ENCODE results near the gene TTC7B. TPM values are rescaled to one million over a fixed set of nuclear protein-coding genes. Genes with fewer than 3 reads are reported as not detected.

TTC7B gene
- total RNA-seq, 4 donors from 2014 or later = 3.3 to 18.1 (median 10.0) TPM

DNA sequence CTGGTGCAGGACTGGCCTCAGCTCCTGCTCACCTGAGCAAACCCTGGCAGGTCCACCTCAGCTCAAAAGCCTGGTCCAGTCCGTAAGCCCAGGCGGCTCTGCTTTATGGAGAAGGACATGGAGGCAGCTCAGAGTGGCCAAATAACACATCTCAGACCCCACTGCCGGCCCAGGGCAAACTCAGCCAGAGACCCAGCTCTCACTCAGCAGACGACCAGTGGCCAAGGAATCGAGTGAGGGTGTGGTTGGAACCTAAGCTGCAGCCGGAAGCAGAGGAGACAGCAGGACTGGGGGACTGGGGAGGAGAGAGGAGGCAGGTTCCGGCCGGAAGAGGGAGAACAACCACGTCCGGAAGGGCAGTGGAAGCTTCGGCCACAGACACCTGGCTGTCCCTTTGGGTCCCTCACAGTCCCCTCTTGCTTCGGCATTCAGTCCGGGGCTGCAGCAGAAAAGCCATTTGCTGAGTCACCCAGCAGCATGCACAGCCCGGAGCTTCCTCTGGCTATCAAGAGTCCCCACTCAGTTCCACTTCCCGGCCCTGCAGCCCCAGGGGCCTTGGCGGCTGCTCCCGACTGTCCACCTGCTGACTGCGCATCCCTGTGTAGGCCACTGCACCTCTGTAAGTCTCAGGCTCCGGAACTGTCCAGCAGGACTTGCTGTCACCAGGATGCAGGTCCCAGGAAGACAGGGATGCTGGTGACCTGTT, 315.4 kb downstream of the TTC7B start:
- TF ChIP-seq POLR2A (IDR thresholded peaks at IDR 0.05) = no peak
- TF ChIP-seq, protein P1, sequence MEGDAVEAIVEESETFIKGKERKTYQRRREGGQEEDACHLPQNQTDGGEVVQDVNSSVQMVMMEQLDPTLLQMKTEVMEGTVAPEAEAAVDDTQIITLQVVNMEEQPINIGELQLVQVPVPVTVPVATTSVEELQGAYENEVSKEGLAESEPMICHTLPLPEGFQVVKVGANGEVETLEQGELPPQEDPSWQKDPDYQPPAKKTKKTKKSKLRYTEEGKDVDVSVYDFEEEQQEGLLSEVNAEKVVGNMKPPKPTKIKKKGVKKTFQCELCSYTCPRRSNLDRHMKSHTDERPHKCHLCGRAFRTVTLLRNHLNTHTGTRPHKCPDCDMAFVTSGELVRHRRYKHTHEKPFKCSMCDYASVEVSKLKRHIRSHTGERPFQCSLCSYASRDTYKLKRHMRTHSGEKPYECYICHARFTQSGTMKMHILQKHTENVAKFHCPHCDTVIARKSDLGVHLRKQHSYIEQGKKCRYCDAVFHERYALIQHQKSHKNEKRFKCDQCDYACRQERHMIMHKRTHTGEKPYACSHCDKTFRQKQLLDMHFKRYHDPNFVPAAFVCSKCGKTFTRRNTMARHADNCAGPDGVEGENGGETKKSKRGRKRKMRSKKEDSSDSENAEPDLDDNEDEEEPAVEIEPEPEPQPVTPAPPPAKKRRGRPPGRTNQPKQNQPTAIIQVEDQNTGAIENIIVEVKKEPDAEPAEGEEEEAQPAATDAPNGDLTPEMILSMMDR (IDR thresholded peaks at IDR 0.05) = no peak

DNA sequence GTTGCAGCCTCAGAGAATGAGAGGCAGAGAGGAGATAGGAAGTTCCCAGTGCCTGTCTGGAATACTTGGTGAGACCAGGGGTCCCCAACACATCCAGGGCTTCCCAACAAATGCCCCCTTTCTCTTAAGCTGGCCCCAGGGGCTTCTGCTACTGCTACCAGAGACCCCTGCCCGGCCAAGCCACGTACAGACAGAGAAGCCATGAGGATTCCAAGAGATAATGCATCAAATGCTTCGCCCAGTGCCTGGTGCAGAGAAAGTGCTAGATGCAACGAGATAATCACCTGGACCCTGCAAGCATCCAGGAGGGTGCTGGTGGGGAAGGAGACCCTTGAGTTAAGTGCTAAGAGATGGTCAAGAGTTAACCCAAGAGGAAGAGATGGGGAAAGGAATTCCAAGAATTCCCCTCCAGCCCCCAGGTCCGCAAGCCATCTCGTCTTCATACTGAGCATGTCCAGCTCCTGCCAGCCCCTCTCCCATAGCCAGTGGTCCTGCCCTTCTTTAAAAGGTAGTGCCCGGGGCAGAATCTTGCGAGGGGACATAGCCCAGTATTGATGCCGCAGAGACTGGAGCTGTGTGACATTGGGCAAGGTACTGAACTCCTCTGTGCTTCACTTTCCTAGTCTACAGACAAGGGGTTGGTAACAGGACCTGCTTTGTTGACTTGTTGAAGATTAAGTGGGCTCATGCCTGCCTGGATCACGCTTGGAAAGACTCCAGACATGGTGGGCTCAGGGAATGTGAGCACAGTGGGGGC, 316.1 kb downstream of the TTC7B start:
- no peak for DNase-seq
- H3K9me3 ChIP-seq = no peaks in the 10 kb centered on the region
- H3K27me3 ChIP-seq = peaks cover 0 to 5% (median 0%) of the 10 kb centered on the region in 4 donors
- H3K27ac ChIP-seq = no peak overlapping the region
- intact Hi-C loops (cut with DNase I) = no loop called here
- no peak overlapping the region for H3K4me3 ChIP-seq
- H3K36me3 ChIP-seq = no peaks in the 10 kb centered on the region
- H3K4me1 ChIP-seq = no peaks in the 10 kb centered on the region
- WGBS, 2 donors = 76 to 77% methylated on average over 7 to 9 of the region's 10 CpGs
- no peak for TF ChIP-seq POLR2A (IDR thresholded peaks at IDR 0.05)
- TF ChIP-seq, protein P1 (IDR thresholded peaks at IDR 0.05) = no peak

More for the DNA sequence above, 315.4 kb downstream of the TTC7B start:
- Histone ChIP-seq H3K27me3 (peaks cover 0 to 5% (median 0%) of the 10 kb centered on the region in 4 donors), H3K36me3 (no peaks in the 10 kb centered on the region), H3K4me3 (no peak overlapping the region), H3K9me3 (no peaks in the 10 kb centered on the region), H3K4me1 (no peaks in the 10 kb centered on the region), H3K27ac (no peak overlapping the region)
- DNase-seq = no peak
- 46 to 73% methylated on average over 8 to 14 of the region's 19 CpGs for WGBS, 2 donors
- intact Hi-C loops (cut with DNase I) = no loop called here

DNA sequence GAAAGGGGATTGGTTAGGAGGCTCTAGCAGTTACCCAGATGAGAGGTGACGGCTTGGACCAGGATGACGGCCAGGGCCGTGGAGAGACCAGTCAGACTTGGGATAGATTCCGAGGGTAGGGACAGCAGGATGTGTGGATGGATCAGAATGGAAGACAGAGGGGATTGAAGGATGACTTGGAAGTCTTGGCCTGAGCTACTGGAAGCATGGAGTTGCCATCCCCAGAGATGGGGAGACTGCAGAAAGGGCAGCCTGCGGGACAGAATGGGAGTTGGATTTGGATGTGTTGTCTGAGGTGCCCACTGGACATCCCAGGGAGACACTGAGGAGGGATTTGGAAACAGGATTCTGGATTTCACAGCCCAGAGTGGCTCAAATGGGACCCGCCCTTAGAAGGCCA, 317.1 kb downstream of the TTC7B start:
- Histone ChIP-seq H3K27me3 (peaks cover 0 to 5% (median 0%) of the 10 kb centered on the region in 4 donors), H3K9me3 (no peaks in the 10 kb centered on the region), H3K27ac (no peak overlapping the region), H3K36me3 (no peaks in the 10 kb centered on the region), H3K4me3 (no peak overlapping the region), H3K4me1 (no peaks in the 10 kb centered on the region)
- DNase-seq = no peak
- TF ChIP-seq, protein P1 (IDR thresholded peaks at IDR 0.05) = no peak
- no peak for TF ChIP-seq POLR2A (IDR thresholded peaks at IDR 0.05)
- intact Hi-C loops (cut with DNase I) = no loop called here
- WGBS, 2 donors = 83 to 85% methylated on average over 6 of the region's 6 CpGs

DNA sequence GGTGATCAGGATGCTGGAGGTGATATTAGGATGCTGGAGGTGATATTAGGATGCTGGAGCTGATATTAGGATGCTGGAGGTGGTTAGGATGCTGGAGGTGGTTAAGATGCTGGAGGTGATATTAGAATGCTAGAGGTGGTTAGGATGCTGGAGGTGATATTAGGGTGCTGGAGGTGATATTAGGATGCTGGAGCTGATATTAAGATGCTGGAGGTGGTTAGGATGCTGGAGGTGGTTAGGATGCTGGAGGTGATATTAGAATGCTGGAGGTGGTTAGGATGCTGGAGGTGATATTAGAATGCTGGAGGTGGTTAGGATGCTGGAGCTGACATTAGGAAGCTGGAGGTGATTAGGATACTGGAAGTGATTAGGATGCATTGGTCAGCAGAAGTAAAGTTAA, 318.0 kb downstream of the TTC7B start:
- Histone ChIP-seq H3K27ac (no peak overlapping the region), H3K4me1 (no peaks in the 10 kb centered on the region), H3K27me3 (peaks cover 0 to 5% (median 0%) of the 10 kb centered on the region in 4 donors), H3K36me3 (no peaks in the 10 kb centered on the region), H3K9me3 (no peaks in the 10 kb centered on the region), H3K4me3 (no peak overlapping the region)
- TF ChIP-seq POLR2A (IDR thresholded peaks at IDR 0.05) = no peak
- TF ChIP-seq, protein P1 (IDR thresholded peaks at IDR 0.05) = no peak
- intact Hi-C loops (cut with DNase I) = no loop called here
- DNase-seq = no peak

DNA sequence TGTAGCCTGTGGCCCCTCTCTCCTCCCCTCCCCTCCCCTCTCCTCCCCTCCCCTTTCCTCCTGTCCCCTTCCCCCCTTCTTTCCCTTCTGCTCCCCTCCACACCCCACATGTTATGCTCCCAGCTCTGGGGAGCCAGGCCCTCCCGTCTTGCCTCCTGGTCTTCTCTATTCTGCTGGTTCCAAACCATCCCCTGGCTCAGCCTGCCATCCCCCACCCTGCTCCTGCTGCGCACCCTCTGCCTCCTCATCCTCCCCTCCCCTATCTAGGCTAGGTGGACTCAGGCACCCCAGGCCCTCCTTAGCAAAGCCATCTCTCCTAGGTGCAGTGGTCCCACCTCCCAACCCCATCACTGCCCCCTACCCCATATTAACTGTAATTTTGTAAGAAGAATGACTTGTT, 319.9 kb downstream of the TTC7B start:
- peaks cover 0 to 5% (median 0%) of the 10 kb centered on the region in 4 donors for H3K27me3 ChIP-seq
- TF ChIP-seq POLR2A (IDR thresholded peaks at IDR 0.05) = no peak
- TF ChIP-seq, protein P1 (IDR thresholded peaks at IDR 0.05) = no peak
- DNase-seq = no peak
- 69 to 88% methylated on average over 1 to 2 of the region's 2 CpGs for WGBS, 2 donors
- H3K36me3 ChIP-seq = no peaks in the 10 kb centered on the region
- no peaks in the 10 kb centered on the region for H3K9me3 ChIP-seq
- H3K4me1 ChIP-seq = peaks cover 0 to 8% (median 5%) of the 10 kb centered on the region in 3 donors
- no peak overlapping the region for H3K4me3 ChIP-seq
- H3K27ac ChIP-seq = no peak overlapping the region
- intact Hi-C loops (cut with DNase I) = no loop called here

Measured in esophagus squamous epithelium (tissue), 5 donors.